ENCODE measurements around the gene VSTM4.

- TF ChIP-seq, protein P1, sequence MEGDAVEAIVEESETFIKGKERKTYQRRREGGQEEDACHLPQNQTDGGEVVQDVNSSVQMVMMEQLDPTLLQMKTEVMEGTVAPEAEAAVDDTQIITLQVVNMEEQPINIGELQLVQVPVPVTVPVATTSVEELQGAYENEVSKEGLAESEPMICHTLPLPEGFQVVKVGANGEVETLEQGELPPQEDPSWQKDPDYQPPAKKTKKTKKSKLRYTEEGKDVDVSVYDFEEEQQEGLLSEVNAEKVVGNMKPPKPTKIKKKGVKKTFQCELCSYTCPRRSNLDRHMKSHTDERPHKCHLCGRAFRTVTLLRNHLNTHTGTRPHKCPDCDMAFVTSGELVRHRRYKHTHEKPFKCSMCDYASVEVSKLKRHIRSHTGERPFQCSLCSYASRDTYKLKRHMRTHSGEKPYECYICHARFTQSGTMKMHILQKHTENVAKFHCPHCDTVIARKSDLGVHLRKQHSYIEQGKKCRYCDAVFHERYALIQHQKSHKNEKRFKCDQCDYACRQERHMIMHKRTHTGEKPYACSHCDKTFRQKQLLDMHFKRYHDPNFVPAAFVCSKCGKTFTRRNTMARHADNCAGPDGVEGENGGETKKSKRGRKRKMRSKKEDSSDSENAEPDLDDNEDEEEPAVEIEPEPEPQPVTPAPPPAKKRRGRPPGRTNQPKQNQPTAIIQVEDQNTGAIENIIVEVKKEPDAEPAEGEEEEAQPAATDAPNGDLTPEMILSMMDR (conservative IDR thresholded peaks at IDR 0.05; ENCODE audit: low read length), result no peak
- TF ChIP-seq EZH2phosphoT487 (IDR thresholded peaks at IDR 0.05; ENCODE audit: borderline replicate concordance, low read depth, low read length), result no peak
These were observed 132.7 kb downstream of the VSTM4 start for GRCh38 chr10:48982584-48982983.
